ENCODE data around the gene SRSF8.

SRSF8 gene

DNA sequence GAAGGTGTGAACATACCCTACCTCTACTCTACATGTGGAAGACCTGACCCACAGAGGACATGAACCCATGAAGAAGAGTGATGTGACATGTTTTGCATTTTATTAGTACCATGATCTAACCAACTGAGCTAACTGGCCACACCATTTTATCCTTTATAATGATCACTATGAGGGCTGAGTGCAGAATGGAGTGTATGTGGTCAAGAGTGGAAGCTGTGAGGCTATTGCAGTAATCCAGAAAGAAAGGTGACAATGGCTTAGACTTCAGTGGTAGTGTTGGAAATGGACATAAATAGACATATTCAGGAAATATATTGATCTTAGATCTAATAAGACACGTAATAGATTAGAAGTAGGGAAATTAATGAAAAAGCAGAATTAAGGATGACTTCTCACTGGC is 3.8 kb downstream of the SRSF8 start:
- no peak for DNase-seq

DNA sequence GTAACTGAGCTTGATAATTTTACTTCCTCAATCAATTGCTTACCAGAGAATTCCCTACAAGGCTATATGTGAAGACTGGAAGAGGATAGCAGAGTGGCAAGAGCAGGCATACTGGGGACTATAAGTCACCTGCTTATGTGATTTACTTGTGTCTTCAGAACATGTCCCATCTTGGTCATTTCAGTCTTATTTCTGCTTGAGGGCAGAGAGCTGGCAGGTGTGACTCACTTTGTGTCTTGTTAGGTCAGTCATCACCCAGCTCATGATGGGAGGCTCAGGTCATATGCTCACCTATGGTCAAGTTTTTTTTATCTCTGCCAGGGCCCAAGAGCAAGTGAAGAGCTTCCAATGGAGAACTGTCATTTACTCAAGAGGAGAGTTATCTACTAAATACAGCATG is 6.2 kb downstream of the SRSF8 start:
- DNase-seq, result no peak

DNA sequence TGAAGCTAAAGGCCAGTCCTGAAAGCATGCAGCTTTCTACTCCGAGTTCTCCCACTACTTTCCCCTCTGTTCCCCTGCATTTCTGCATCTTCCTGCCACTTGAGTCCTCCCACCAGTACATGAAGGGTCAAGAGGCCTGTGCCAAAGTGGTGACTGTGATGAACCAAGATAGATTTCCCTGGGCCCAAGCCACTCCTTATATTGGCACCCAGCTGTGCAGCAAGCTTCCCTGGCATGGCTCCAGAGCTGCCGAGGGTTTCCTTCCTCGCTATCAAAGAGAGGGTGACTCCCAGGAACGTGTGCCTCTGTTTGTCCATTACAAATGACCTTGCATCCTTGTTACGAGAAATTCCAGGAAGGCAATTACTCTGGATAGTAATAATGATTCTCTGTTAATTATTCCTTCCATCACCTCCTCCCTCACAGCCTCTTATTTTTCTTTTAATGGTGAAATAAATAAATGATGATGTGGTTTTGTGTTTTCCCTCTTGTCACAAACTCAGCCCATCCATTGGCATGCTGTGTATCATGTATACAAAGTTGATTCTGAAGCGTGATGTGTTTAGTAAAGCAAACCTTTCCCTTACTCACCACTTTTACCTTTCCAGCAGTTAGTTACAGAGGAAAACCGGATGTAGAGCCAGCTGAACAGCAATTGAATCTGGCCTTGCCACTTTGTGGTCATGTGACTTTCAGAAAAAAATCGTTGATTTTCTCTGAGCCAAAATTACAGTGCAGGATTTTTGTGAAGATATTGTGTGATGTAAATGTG is 8.3 kb downstream of the SRSF8 start:
- DNase-seq, result no peak

DNA sequence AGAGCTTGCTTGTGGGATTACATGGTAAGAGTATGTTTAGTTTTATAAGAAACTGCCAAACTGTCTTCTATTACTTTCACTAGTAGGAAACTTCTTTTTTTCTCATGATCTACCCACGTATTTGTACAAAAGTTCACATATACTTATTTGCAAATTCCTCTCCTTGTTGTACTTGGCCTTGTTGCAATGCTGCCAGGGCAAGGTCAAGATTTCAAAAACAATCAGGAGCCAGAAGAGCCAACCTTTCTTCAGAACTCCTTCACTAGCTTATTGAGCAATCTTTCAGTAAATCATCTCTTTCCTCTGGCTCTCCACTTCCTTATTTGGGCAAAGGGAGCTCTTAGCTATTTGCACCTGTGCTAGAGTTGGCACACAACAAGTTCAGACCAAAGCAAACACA is 9.7 kb downstream of the SRSF8 start:
- DNase-seq, result no peak

DNA sequence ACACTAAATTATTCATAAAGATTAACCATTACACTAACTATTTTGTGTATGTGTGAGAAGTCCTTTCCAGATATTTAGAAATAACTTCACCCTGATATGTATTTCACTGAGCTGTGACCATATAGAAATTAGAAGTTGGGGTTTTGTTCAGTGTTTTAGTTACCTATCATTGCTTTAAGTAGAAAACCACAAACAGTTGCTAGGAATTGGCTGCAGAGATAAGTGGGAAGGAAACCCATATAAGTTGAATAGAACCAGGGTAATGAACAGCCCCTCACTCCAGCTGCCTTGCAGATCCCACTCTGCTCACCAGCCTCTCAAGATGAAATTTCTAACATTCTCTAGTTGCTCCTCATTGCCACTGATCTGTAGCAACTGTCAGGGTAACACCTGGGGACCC is 10.3 kb downstream of the SRSF8 start:
- DNase-seq, result no peak

DNA sequence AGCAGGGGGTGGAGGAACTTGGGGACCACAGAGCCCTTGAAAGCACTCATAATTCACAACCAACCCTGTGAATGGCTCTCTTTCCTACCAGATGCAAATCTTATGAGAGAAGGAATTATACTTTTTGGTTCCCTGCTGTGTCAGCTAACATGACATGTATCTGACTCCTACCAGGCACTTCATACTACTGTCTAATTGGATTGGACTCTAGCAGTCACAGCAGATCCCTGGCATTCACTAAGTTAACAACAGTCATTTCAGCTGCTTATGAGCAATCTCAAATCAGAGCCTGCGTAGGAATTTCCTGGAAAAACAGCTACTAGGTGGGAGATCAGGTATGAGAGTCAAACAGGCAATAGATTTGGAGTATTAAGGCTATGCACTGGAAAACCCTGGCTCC is 11.8 kb downstream of the SRSF8 start:
- DNase-seq, result no peak

DNA sequence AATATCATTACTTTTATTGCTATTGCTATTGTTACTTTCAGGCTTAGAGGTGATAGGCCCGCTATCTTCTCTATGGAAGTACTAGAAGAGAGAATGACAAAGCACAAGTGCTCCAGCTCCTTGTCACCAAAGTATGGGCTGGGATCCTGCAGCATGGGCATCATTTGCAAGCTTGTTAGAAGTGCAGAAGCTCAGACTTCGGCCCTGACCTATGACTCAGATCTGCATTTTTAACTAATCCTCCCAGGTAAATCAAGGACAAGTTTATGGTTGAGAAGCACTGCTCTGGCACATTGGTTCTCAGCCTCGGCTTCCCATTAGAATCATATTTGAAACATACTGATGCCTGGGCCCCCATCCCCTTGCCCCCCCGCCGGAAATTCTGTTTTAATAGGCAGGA is 14.3 kb downstream of the SRSF8 start:
- no peak for DNase-seq

DNA sequence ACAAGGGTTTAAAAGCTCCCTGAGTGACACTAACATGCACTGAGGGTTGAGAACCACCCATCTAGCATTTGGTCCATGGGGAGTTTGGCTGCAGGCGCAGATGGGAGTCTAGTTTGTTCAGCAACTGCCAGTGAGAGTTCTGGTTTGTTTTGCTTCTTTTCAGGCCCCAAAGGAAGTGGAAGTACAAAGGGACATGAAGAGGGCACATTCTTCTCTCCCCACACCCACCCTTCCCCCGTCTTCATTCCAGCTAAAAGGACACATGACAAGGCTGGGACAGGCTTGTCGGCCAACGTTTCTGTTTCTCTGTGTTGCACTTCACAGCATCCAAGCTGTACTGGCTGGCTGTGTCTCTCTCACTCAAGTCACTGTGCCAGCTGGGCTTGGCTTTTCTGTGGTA is 14.7 kb downstream of the SRSF8 start:
- DNase-seq, result no peak

DNA sequence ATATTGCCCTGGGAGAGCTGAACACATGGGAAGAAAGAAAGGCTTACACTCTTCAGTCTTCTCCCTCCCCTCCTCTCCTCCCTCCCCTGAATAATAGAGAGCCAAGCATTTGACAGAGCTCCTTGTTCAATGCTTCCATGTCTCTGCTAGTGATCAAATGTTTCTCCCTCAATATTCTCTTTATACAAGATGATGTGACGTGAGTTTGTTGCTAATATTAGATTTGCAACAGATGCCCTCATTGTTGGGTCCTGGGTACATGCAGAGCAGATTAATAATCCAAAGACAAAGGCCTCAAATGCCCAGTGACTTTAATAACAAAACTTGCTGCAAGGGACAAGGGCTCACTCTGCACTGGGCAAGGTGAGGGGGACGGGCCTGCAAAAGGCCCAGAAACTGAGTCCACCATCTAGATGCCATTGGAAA is 15.9 kb downstream of the SRSF8 start:
- DNase-seq, result no peak

DNA sequence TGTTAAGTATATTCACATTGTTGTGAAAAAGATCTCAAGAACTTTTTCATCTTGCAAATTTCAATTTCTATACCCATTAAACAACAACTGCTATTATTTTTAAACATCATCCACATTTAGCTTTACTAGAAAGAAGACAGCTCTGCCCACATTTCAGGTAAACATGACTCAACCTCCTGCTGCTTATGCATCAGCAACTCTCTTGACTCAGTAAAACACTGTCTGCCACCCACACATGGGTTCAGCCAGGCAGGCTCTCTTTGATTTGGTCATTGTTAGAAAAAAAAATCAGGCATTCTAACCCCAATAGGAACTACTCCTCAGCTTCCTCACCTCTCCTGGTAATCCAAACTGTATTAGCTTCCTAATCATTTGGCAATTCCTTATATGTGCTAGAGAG is 17.8 kb downstream of the SRSF8 start:
- no peak for DNase-seq

DNA sequence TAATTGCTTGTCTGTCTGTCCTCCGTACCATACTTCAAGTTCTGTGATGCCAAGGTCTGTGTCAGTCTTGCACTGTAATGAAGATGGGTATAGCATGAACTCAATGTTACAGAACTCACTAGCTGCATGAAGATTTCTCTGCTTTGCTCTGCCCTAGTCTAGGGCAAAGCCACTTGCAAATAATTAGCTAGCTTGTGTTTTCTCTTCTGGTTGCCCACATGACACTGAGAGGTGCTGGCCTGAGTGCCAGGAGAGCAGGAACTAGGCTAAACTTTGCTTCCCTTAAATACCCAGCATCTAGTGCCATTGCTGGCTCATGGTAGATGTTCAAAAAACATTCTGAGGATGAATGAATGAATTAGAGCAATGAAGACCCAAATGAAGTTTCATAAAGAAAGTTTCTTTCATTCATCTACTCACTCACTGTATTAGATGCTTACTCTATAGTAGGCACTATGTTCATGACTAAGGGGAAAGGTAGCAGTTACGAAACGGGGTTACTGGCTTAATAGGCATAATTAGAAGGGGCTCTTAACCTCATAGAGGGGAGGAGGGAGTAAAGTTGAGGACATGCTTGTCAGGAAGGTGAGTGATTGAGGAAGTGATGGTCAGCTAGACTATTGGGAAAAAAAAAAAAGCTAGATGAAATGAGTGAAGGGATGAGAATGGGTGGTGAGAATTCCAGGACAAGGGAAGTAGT is 18.5 kb downstream of the SRSF8 start:
- no peak for DNase-seq

DNA sequence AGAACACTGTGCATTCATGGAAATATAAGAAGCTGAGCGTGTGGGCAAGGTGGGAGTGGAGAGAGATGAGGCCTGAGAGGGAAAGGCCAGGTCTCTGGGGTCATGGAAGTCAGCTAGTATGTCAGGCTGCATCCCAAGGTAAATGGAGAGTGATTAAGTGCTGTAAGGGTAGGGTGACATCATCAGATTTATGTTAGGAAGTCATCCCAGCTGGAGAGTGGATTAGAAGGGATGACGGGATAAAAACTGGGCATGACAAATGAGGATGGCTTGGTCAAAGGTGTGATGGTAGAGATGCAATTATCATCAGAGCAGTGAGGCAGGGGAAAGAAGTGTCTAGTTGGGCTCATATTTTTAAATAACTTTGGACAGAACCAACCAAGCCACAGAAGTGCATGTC is 19.4 kb downstream of the SRSF8 start:
- no peak for DNase-seq

DNA sequence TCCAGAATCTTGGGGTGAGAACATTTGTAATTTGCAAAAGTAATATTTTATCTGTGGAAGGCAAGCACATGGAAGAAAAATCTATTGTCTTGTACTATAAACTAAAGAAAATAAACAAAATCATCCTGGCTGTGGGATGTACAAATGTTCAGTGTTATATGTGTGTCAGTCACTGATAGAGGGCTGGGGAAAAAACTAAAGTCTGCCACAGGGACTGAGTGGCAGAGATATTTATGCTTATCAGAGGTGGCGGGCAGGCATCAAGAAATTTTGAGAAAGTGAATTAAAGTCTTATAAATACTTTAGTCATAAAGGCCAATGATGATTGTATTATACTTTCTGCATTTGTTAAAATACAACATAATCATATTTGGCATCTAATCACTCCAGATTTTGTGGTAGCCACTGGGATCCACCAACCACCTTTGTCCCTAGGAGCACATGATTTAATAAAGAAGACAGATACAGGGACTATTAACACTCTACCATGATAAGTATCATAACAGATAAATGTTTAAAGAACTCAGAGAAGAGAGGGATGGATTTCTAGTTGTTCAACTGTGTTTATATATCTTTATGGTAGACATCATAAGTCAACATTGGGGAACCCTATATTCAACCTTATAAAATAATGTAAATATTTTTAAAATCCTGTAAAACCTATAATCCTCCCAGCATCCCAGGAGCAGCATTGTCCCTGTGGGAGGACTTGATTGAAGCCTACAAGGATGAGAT is 20.3 kb downstream of the SRSF8 start:
- no peak for DNase-seq

DNA sequence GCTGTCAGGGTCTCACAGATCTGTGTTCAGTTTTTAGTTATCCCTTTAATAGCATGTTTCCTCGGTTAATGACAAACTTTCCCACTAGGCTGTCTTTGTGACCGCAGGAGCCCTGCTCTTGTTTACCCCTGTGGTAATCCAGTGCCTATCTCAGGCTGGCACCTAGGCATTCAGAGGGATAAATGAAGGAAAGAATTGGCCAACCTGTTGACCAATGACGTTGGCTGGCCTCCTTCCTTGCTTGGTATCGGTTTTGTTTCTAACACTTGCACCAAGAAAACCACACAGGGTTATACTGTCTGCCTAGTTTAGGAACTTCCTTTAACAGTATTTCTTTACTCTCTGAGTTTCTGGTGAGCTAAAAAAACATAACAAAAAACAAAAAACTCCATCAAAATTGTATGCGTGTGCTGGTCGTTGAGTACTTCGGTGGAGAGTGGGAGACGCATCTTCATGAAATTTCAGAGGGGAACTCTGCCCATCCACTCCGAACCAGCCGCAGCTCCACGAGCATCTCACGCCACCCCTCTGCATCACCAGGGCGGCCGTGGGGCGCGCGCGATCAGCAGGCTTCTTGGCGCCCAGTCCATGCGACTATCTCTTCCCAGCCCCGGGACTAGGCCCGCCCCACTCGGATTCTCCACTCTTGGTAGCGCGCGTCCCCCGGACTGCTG is 22.4 kb downstream of the SRSF8 start:
- no peak for DNase-seq

DNA sequence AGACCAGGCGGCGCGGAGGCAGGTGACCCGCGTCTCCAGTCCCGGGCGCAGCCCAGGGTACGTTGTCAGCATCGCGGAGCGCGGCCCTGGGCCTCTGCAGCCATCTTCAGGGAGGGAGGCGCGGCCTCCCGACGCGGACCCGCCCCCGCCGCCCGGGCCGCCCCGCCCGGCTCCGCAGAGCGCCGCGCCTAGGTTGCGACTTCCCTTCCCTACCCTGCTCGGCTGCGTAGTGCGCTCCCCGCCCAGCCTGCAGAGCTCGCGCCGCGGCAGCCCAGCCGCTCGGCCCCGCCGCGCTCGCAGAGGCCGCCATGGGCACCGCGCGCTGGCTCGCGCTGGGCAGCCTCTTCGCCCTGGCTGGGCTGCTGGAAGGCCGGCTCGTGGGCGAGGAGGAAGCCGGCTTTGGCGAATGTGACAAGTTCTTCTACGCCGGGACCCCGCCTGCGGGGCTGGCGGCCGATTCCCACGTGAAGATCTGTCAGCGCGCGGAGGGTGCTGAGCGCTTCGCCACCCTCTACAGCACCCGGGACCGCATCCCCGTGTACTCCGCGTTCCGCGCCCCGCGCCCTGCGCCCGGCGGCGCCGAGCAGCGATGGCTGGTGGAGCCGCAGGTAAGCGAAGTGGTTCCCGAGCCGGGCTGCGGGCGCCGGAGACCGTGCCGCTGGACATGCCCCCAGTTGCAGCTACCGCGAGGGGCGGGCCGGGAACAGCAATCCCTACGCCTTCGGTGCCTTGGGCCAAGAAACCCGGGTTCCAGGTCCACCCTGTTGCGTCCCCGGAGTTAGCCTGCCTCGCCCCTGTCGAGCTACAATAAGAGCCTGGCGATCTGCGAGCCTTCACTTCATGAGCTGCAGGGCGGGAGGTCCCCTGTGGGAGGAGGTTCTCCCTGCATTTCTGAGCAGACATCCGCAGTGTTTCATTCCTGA is 23.2 kb downstream of the SRSF8 start, which contains the start of gene ENDOD1:
Gene ENDOD1, plus strand, starts transcription at position 227 of the 923 bp plus-strand sequence. Its CDS starts 82 bp downstream, at position 309.
- DNase-seq, result peak; percentile 84

DNA sequence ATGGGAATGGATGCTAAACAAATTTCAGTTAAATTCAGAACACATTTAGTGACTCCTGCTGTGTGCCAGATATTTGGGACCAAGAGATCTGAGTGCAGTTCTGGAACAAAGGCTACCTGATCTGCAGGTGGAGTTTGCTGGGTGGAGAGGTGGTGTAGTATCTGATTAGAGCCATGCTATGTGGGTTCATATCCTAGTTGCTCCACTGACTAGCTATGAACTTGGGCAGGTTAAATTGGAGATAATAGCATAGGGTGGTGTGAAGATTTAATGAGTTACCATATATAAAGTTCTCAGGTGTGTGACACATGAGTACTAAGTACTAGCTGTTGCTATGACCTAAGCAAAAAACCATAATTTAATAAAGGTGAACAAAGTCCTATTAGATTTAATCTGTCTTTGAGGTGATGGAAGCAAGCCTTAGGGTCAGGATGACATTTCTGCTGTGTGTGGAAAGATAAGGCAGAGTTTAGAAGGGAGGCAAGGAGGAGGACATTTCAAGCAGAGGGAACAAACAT is 25.0 kb downstream of the SRSF8 start:
- no peak for DNase-seq

DNA sequence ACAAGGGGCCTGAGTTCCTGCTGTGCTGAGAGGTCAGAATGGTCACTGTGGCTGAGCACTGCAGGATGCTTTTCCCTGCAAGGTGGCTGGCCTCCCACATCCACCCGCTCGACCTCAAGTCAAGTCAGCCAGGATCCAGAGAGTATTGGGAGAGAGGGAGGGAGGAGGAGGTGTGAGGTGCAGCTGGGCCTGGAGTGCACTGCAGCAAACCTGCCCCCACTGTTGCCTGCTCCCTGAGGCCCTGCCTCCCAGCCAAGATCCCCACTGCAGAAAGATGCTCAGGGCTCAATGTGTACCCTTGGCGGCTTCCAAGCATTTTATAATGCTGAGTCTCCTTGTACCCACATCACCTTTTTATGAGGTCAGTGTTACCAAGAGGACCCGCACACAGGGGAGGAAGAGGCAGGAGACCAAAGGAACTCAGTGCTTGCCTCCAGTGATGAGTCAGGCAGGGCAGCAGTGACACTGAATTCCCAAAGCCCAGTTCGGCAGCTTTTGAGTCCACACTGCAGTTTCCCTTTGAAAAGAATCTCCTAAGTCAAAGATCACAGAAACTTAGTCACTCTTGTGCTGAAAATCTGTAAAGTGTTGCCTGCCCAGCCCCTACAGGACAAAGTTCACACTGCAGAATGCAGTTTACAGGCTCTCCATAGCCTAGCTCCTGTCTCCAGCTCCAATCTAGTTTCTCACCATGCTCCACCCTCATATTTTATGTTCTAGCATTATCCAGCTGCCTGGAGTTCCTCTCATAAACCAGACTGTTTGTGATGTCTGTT is 26.0 kb downstream of the SRSF8 start:
- peak; percentile 22 for DNase-seq

DNA sequence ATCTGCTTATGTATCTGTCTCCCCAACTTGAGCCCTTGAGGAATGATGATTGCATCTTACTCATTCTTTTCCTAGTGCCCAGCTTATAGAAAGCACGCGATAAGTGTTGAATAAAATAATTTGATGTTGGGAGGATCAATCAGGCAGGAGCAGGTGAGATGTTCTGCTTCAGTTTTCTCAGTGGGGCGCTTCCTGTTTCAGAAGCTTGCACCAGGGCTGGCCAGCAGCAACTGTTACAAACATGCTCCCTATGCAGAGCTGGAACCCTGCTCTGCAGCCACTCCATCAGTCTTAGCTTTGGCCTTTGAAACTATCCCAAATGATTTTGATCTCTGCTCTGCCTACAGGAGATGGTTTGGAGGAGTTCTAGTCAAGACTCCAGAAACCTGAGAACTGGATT is 26.8 kb downstream of the SRSF8 start:
- DNase-seq, result no peak

DNA sequence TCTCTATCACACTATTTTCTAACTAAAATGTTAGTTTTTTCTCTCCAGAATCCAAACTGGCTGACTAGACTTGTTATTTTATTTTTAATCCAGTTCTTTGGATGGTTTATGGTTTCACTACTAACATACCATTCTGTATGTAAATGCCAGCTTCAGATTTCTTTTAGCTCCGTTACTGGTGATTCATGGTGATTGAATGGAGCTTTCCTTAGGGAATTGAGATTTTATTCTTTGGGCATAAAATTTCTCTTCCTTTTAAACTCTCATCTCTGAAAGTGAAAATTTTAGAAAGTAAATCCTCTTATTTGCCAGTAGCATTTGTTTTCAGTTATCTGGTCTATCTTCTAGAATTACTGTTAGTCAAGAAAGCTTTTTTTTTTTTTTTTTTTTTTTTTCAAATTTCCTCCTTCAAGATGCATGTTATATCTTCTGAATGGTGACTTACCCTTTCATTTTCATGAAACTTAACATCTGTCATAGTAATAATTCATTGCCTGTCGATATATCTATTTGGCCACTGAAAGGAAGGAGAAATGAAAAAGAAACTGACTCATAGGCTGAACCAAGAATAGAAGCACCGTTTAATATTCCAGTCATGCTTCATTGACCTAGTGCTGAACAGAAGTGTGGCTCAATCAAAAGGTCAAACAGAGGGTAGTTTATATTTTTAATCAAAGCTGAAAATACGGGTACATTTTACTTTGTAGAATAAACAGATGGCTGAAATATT is 29.3 kb downstream of the SRSF8 start:
- no peak for DNase-seq

DNA sequence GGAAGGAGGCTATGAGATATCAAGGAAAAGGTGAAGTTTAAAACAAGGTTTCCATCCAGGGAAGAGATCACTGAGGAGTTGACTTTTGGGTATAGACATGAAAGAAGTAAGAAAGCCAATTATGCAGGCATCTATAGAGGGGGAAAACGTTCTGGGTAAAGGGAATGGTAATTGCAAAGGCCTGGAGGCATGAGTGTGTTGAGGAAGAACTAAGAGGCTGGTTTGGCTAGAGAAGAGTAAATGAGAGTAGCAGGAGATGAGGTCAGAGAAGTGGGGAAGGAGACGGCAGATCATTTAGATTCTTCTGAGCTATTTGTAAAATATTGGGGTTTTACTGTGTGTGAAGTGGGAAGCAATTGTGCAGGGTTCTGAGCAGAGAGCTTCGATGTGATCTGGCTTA is 30.5 kb downstream of the SRSF8 start:
- no peak for DNase-seq
